Endodermal cell (in vitro differentiated cells): ENCODE results near the gene PCDHGB2. TPM values are rescaled to one million over a fixed set of nuclear protein-coding genes. Genes with fewer than 3 reads are reported as not detected.
"Not testable (repeated sequence)": the region's sequence is repeated elsewhere in the genome, so short reads cannot be mapped to it uniquely, and the experiment has no call there.

Experiments
- DNase-seq: peaks from one replicate; pipeline ENCODE4 v3.0.0-alpha.2; 2017
- H3K27ac ChIP-seq: 2 replicates; pipeline ENCODE4 v1.5.1; 2013; ENCODE audit warnings: mild to moderate bottlenecking, low read depth, low read length, moderate library complexity
- H3K27me3 ChIP-seq: 2 replicates; pipeline ENCODE4 v1.6.1; 2013; ENCODE audit warnings: mild to moderate bottlenecking, low read length, moderate library complexity; ENCODE audit not compliant: insufficient read depth, control insufficient read depth, poor library complexity, severe bottlenecking
- H3K36me3 ChIP-seq: 2 replicates; pipeline ENCODE4 v1.7.0; 2013; ENCODE audit warnings: mild to moderate bottlenecking, low read length, moderate library complexity; ENCODE audit not compliant: control insufficient read depth, insufficient read depth
- H3K4me1 ChIP-seq: one replicate; pipeline ENCODE4 v1.7.0; 2013; ENCODE audit warnings: low read length; ENCODE audit not compliant: control insufficient read depth, insufficient read depth
- H3K4me3 ChIP-seq: 2 replicates; pipeline ENCODE4 v1.5.1; 2013; ENCODE audit warnings: mild to moderate bottlenecking, low read length, moderate library complexity
- H3K9ac ChIP-seq: 2 replicates; pipeline ENCODE4 v1.6.1; 2013; ENCODE audit warnings: mild to moderate bottlenecking, low read length, moderate library complexity; ENCODE audit not compliant: poor library complexity, severe bottlenecking; ENCODE audit errors: extremely low read depth
- H3K9me3 ChIP-seq: 2 replicates; pipeline ENCODE4 v1.6.1; 2013; ENCODE audit warnings: mild to moderate bottlenecking, low read length, moderate library complexity; ENCODE audit not compliant: control insufficient read depth
- H3K27ac Mint-ChIP-seq: 2 replicates; pipeline ENCODE4 v1.8.0; 2020; ENCODE audit warnings: mixed read lengths
- H3K27me3 Mint-ChIP-seq: 2 replicates; pipeline ENCODE4 v1.8.0; 2021; ENCODE audit warnings: mild to moderate bottlenecking, mixed read lengths; ENCODE audit not compliant: insufficient read depth
- H3K36me3 Mint-ChIP-seq: 2 replicates; pipeline ENCODE4 v1.8.0; 2020; ENCODE audit warnings: low read depth, mixed read lengths
- H3K4me1 Mint-ChIP-seq: 2 replicates; pipeline ENCODE4 v1.8.0; 2020; ENCODE audit warnings: mixed read lengths
- H3K4me3 Mint-ChIP-seq: 2 replicates; pipeline ENCODE4 v1.8.0; 2020; ENCODE audit warnings: mild to moderate bottlenecking, moderate library complexity, mixed read lengths
- H3K9me3 Mint-ChIP-seq: 2 replicates; pipeline ENCODE4 v1.8.0; 2020; ENCODE audit warnings: mild to moderate bottlenecking, mixed read lengths
- WGBS, 2 experiments: methylation state at CpG; one replicate each; pipeline versions ENCODE4 v1.1.5 to v1.1.7; 2013; ENCODE audit warnings: missing lambda C conversion rate in 2 of 2, mixed read lengths in 1 of 2; ENCODE audit not compliant: insufficient coverage in 1 of 2, insufficient read length in 1 of 2; 5-methylcytosine and 5-hydroxymethylcytosine counted together
- total RNA-seq, 2 donors: library from RNA; stranded (reverse); fragmentation: NEBNext Ultra II Directional in 1 of 2; extraction: Animal tissue kit (Norgen Biotek cat#: 25700) in 1 of 2; gene quantifications; 2 replicates in 1 of 2; 3 replicates in 1 of 2; pipeline ENCODE4 v1.2.1, GENCODE V29; 2021
- TF ChIP-seq, protein P1 (sequence below): fragments of 200-600 bp; sonication (generic); conservative IDR thresholded peaks from 2 replicates; pipeline ENCODE4 v1.5.0; 2021; ENCODE audit warnings: antibody characterized with exemption, mild to moderate bottlenecking

The PCDHGB2 gene
- total RNA-seq, 2 donors from 2014 or later = 1.6 to 5.2 TPM

DNA sequence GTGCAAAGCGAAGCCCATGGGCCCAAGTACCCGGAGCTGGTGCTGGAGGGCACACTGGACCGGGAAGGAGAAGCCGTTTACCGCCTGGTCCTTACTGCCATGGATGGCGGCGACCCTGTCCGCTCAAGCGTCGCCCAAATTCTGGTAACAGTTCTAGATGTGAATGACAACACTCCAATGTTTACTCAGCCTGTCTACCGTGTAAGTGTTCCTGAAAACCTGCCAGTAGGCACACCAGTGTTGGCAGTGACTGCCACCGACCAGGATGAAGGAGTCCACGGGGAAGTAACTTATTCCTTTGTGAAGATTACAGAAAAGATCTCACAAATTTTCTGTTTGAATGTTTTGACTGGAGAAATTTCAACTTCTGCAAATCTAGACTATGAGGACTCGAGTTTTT lies 14.8 kb downstream of the PCDHGB2 start:
- H3K4me3 Mint-ChIP-seq = no peak overlapping the region
- no peaks in the 10 kb centered on the region for H3K4me1 Mint-ChIP-seq
- Histone ChIP-seq H3K36me3 (no peaks in the 10 kb centered on the region), H3K9ac (no peak overlapping the region), H3K4me3 (no peak overlapping the region), H3K9me3 (peaks cover 52% of the 10 kb centered on the region), H3K27me3 (no peaks in the 10 kb centered on the region), H3K4me1 (no peaks in the 10 kb centered on the region), H3K27ac (no peak overlapping the region)
- peaks cover 60% of the 10 kb centered on the region for H3K9me3 Mint-ChIP-seq
- H3K36me3 Mint-ChIP-seq = peaks cover 49% of the 10 kb centered on the region
- no peak overlapping the region for H3K27ac Mint-ChIP-seq
- DNase-seq = no peak
- 95 to 96% methylated on average over 11 to 14 of the region's 14 CpGs for WGBS, 2 experiments
- TF ChIP-seq, protein P1, sequence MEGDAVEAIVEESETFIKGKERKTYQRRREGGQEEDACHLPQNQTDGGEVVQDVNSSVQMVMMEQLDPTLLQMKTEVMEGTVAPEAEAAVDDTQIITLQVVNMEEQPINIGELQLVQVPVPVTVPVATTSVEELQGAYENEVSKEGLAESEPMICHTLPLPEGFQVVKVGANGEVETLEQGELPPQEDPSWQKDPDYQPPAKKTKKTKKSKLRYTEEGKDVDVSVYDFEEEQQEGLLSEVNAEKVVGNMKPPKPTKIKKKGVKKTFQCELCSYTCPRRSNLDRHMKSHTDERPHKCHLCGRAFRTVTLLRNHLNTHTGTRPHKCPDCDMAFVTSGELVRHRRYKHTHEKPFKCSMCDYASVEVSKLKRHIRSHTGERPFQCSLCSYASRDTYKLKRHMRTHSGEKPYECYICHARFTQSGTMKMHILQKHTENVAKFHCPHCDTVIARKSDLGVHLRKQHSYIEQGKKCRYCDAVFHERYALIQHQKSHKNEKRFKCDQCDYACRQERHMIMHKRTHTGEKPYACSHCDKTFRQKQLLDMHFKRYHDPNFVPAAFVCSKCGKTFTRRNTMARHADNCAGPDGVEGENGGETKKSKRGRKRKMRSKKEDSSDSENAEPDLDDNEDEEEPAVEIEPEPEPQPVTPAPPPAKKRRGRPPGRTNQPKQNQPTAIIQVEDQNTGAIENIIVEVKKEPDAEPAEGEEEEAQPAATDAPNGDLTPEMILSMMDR = no peak
- H3K27me3 Mint-ChIP-seq = no peaks in the 10 kb centered on the region

GRCh38 chr5:141375444-141376155 lies 15.8 kb downstream of the PCDHGB2 start:
- H3K27me3 Mint-ChIP-seq, H3K27ac Mint-ChIP-seq, DNase-seq, H3K36me3 ChIP-seq, H3K27me3 ChIP-seq, H3K4me1 Mint-ChIP-seq, H3K4me3 Mint-ChIP-seq, H3K4me1 ChIP-seq, H3K9ac ChIP-seq, H3K4me3 ChIP-seq, H3K27ac ChIP-seq: not testable (repeated sequence)
- Mint-ChIP-seq H3K9me3 (peaks cover 52% of the 10 kb centered on the region), H3K36me3 (peaks cover 42% of the 10 kb centered on the region)
- TF ChIP-seq, protein P1 = peak; percentile 16
- peaks cover 48% of the 10 kb centered on the region for H3K9me3 ChIP-seq
- WGBS, 2 experiments = 88 to 96% methylated on average over 8 to 36 of the region's 48 CpGs

GRCh38 chr5:141382469-141383294 lies 22.9 kb downstream of the PCDHGB2 start, which contains the start of gene PCDHGA7:
PCDHGA7 (plus strand) TSS chr5:141382742; CDS start chr5:141382900, 158 bp downstream.
- H3K4me3 ChIP-seq = no peak within 1 kb of the TSS
- H3K36me3 Mint-ChIP-seq = peaks cover 23% of the 10 kb centered on the region
- no peaks in the 10 kb centered on the region for H3K4me1 ChIP-seq
- H3K36me3 ChIP-seq = no peaks in the 10 kb centered on the region
- no peaks in the 10 kb centered on the region for H3K27me3 ChIP-seq
- H3K27me3 Mint-ChIP-seq = no peaks in the 10 kb centered on the region
- TF ChIP-seq, protein P1 = no peak
- H3K4me1 Mint-ChIP-seq = no peaks in the 10 kb centered on the region
- DNase-seq = no peak
- no peak within 1 kb of the TSS for H3K4me3 Mint-ChIP-seq
- no peak within 1 kb of the TSS for H3K27ac ChIP-seq
- WGBS, 2 experiments = 91 to 95% methylated on average over 33 to 37 of the region's 37 CpGs
- peaks cover 42% of the 10 kb centered on the region for H3K9me3 Mint-ChIP-seq
- peaks cover 38% of the 10 kb centered on the region for H3K9me3 ChIP-seq
- no peak within 1 kb of the TSS for H3K9ac ChIP-seq
- H3K27ac Mint-ChIP-seq = no peak within 1 kb of the TSS
